NCI-H1694 (cell line): ENCODE data around the gene AZGP1.
"Not testable (repeated sequence)": the region's sequence is repeated elsewhere in the genome, so short reads cannot be mapped to it uniquely, and the experiment has no call there.

Experiments
- DNase-seq: peaks from one replicate; lab custom pipeline; 2025; lab: John Stamatoyannopoulos, UW

The AZGP1 gene

GRCh38 chr7:99950819-99951218 is 25.0 kb downstream of the AZGP1 start:
- DNase-seq, result not testable (repeated sequence)

GRCh38 chr7:99949645-99950228 is 26.1 kb downstream of the AZGP1 start:
- DNase-seq, result no peak

- DNase-seq, result no peak
Measured at GRCh38 chr7:99947608-99948007, 28.2 kb downstream of the AZGP1 start.

- no peak for DNase-seq
Measured at GRCh38 chr7:99944497-99945070, 31.2 kb downstream of the AZGP1 start.

- DNase-seq, result no peak
Measured at GRCh38 chr7:99943641-99944496, 32.0 kb downstream of the AZGP1 start.

- no peak for DNase-seq
Measured at GRCh38 chr7:99938296-99938695, 37.5 kb downstream of the AZGP1 start.

GRCh38 chr7:99935009-99935408 is 40.8 kb downstream of the AZGP1 start:
- not testable (repeated sequence) for DNase-seq

- DNase-seq, result no peak
Measured at GRCh38 chr7:99930376-99930775, 45.5 kb downstream of the AZGP1 start.

GRCh38 chr7:99929730-99930053 is 46.1 kb downstream of the AZGP1 start:
- no peak for DNase-seq

- peak; percentile 49 for DNase-seq
Measured at GRCh38 chr7:99928994-99929729, 46.7 kb downstream of the AZGP1 start, which contains the start of gene GJC3. TSS of gene GJC3 (minus strand) at chr7:99929620. CDS start at chr7:99929620, 0 bp downstream.

- no peak for DNase-seq
Measured at GRCh38 chr7:99928188-99928587, 47.6 kb downstream of the AZGP1 start.

GRCh38 chr7:99927536-99927935 is 48.3 kb downstream of the AZGP1 start:
- no peak for DNase-seq

GRCh38 chr7:99926321-99926720 is 49.5 kb downstream of the AZGP1 start:
- no peak for DNase-seq

GRCh38 chr7:99923200-99923599 is 52.6 kb downstream of the AZGP1 start:
- DNase-seq, result no peak

- DNase-seq, result no peak
Measured at GRCh38 chr7:99920149-99920548, 55.7 kb downstream of the AZGP1 start.

- no peak for DNase-seq
Measured at GRCh38 chr7:99919814-99920112, 56.1 kb downstream of the AZGP1 start.

GRCh38 chr7:99918959-99919813 is 56.6 kb downstream of the AZGP1 start, which contains the start of gene TRIM4:
TSS of gene TRIM4 (minus strand) at chr7:99919530. CDS start at chr7:99919401, 129 bp downstream.
- DNase-seq, result peak; percentile 47
